HepG2 (cell line): ENCODE measurements around the gene PTGDS. TPM values are rescaled to one million over a fixed set of nuclear protein-coding genes. Genes with fewer than 3 reads are reported as not detected.

ENCODE experiments used
- ARNTL ChIP-seq: sonication (generic); formaldehyde crosslinking; IDR thresholded peaks from 2 replicates; pipeline ENCODE4 v1.4.0; 2020; ENCODE audit warnings: mild to moderate bottlenecking, missing genetic modification reagents
- CTCF ChIP-seq: sonication (generic); formaldehyde crosslinking; IDR thresholded peaks from 2 replicates; pipeline ENCODE4 v1.5.0; 2020; ENCODE audit warnings: mild to moderate bottlenecking, missing genetic modification reagents, moderate library complexity
- GLMP ChIP-seq: sonication (generic); formaldehyde crosslinking; IDR thresholded peaks from 2 replicates; pipeline ENCODE4 v1.9.0; 2021; ENCODE audit warnings: missing genetic modification reagents, mild to moderate bottlenecking, borderline replicate concordance
- GZF1 ChIP-seq: sonication (generic); formaldehyde crosslinking; IDR thresholded peaks from 2 replicates; pipeline ENCODE4 v1.5.1; 2020; ENCODE audit warnings: mild to moderate bottlenecking, missing genetic modification reagents
- HDAC1 ChIP-seq: sonication (generic); formaldehyde crosslinking; IDR thresholded peaks from 2 replicates; pipeline ENCODE4 v1.5.1; 2020; ENCODE audit warnings: mild to moderate bottlenecking, missing genetic modification reagents
- KDM5B ChIP-seq: sonication (generic); formaldehyde crosslinking; IDR thresholded peaks from 2 replicates; pipeline ENCODE4 v1.4.0; 2020; ENCODE audit warnings: missing genetic modification reagents, mild to moderate bottlenecking, borderline replicate concordance
- MXD4 ChIP-seq: IDR thresholded peaks from 2 replicates; pipeline ENCODE4 v1.6.1; 2016; ENCODE audit warnings: mild to moderate bottlenecking, missing biosample characterization, missing genetic modification reagents
- MYC ChIP-seq: sonication (generic); formaldehyde crosslinking; IDR thresholded peaks from 2 replicates; pipeline ENCODE4 v1.9.0; 2021; ENCODE audit warnings: missing genetic modification reagents, borderline replicate concordance
- NFKB2 ChIP-seq: sonication (generic); formaldehyde crosslinking; IDR thresholded peaks from 2 replicates; pipeline ENCODE4 v1.4.0; 2020; ENCODE audit warnings: missing genetic modification reagents, borderline replicate concordance
- NR2F2 ChIP-seq: IDR thresholded peaks from 2 replicates; pipeline ENCODE4 v1.6.1; 2012; ENCODE audit warnings: low read depth, inconsistent platforms, borderline replicate concordance
- REPIN1 ChIP-seq: sonication (generic); formaldehyde crosslinking; IDR thresholded peaks from 2 replicates; pipeline ENCODE4 v1.8.0; 2022; ENCODE audit warnings: missing genetic modification reagents, low read depth, mild to moderate bottlenecking, borderline replicate concordance
- REXO4 ChIP-seq: sonication (generic); formaldehyde crosslinking; IDR thresholded peaks from 2 replicates; pipeline ENCODE4 v1.8.0; 2022; ENCODE audit warnings: missing genetic modification reagents, mild to moderate bottlenecking, borderline replicate concordance
- RFXAP ChIP-seq: sonication (generic); formaldehyde crosslinking; IDR thresholded peaks from 2 replicates; pipeline ENCODE4 v1.4.0; 2020; ENCODE audit warnings: missing genetic modification reagents, borderline replicate concordance
- SRSF1 ChIP-seq: fragments of 200-400 bp; formaldehyde crosslinking; optimal IDR thresholded peaks from 2 replicates; pipeline ENCODE3; 2017; ENCODE audit warnings: mild to moderate bottlenecking, low read depth, low read length, moderate library complexity
- TBX3 ChIP-seq: fragments of 450-650 bp; IDR thresholded peaks from 2 replicates; pipeline ENCODE4 v1.6.1; 2017; ENCODE audit warnings: antibody characterized with exemption, mild to moderate bottlenecking, inconsistent platforms, borderline replicate concordance
- TEAD3 ChIP-seq: optimal IDR thresholded peaks from 2 replicates; pipeline ENCODE3; 2016; ENCODE audit warnings: borderline replicate concordance
- ZNF235 ChIP-seq: sonication (generic); formaldehyde crosslinking; IDR thresholded peaks from 2 replicates; pipeline ENCODE4 v1.8.1; 2023; ENCODE audit warnings: mild to moderate bottlenecking, missing genetic modification reagents, borderline replicate concordance
- ZNF446 ChIP-seq: sonication (generic); formaldehyde crosslinking; IDR thresholded peaks from 2 replicates; pipeline ENCODE4 v1.5.0; 2020; ENCODE audit warnings: mild to moderate bottlenecking, missing genetic modification reagents
- ZNF589 ChIP-seq: sonication (generic); formaldehyde crosslinking; conservative IDR thresholded peaks from 2 replicates; pipeline ENCODE4 v1.8.0; 2022; ENCODE audit warnings: mild to moderate bottlenecking, moderate library complexity, missing genetic modification reagents
- polyA plus RNA-seq, 8 experiments: library from polyadenylated mRNA; depleted of rRNA in 3 of 8; stranded (reverse) in 7 of 8; unstranded in 1 of 8; fragments of >200 nt; fragmentation: Illumina TruSeq in 4 of 8; extraction: Trizol in 4 of 8; gene quantifications; 2 replicates each; pipeline versions ENCODE4 v1.2.1 to v1.2.3, GENCODE V29; 2011 to 2016; ENCODE audit warnings: low read depth in 4 of 8, missing spikeins in 1 of 8, mixed read lengths in 1 of 8; ENCODE audit not compliant: insufficient read depth in 1 of 8
- total RNA-seq, 5 experiments: library from RNA; depleted of rRNA; stranded (reverse); fragments of >200 nt; fragmentation: Illumina TruSeq; extraction: Trizol; gene quantifications; 2 replicates each; pipeline ENCODE4 v1.2.3, GENCODE V29; 2016; ENCODE audit warnings: low read depth in 1 of 5

Gene PTGDS
- total and polyA plus RNA-seq, 2 of the 13 experiments (the other 11 are each of a cell fraction or from before 2014, with no cell fraction given): 0.33 to 0.50 TPM

GRCh38 chr9:136945333-136946227 is 31.7 kb upstream of the PTGDS start (continued):
- TF ChIP-seq TEAD3 (peak; percentile 43), ZNF589 (CRISPR knock-in tag) (0 out of 2 replicates have a peak, but pooled peaks have one; percentile 47), NFKB2 (CRISPR knock-in tag) (peak; percentile 41; the same call in 1 of the 2 replicates), REXO4 (no peak), ZNF235 (0 out of 2 replicates have a peak, but pooled peaks have one; percentile 44), ARNTL (no peak), SRSF1 (peak; percentile 24), HDAC1 (CRISPR knock-in tag) (peak; percentile 19; the same call in 1 of the 2 replicates), GLMP (CRISPR knock-in tag) (no peak), GZF1 (CRISPR knock-in tag) (0 out of 2 replicates have a peak, but pooled peaks have one; percentile 40), MXD4 (peak; percentile 47; the same call in 1 of the 2 replicates), RFXAP (no peak), REPIN1 (CRISPR knock-in tag) (no peak), ZNF446 (no peak), KDM5B (CRISPR knock-in tag) (0 out of 2 replicates have a peak, but pooled peaks have one; percentile 17), MYC (peak; percentile 68; the same call in 1 of the 2 replicates), CTCF (peak; percentile 17; the same call in 1 of the 2 replicates), NR2F2 (no peak), TBX3 (no peak)
